IMR-90 (cell line): ENCODE data around the gene SYNPR. TPM values are rescaled to one million over a fixed set of nuclear protein-coding genes. Genes with fewer than 3 reads are reported as not detected.
"Not testable (repeated sequence)": the region's sequence is repeated elsewhere in the genome, so short reads cannot be mapped to it uniquely, and the experiment has no call there.

ENCODE experiments used
- ATAC-seq: fragments of 200-7000 bp; cut with Tn5 transposase; 2 replicates; pipeline ENCODE4 v1.9.1; 2020; ENCODE audit warnings: low read depth, mild to moderate bottlenecking, moderate library complexity
- BruUV-seq: library from RNA; stranded (reverse); fragments of 400-500 nt; replicated peaks from 2 replicates; lab custom pipeline; 2021; lab: Mats Ljungman, UMichigan
- CTCF ChIA-PET: fragments of 300-600 bp; formaldehyde crosslinking; extraction: SDS; loops from one replicate; lab custom pipeline; 2021; ENCODE audit warnings: antibody characterized with exemption; lab: Yijun Ruan, JAX
- POLR2A ChIA-PET: fragments of 300-600 bp; sonication (Branson Sonifier 250); formaldehyde crosslinking; loops from one replicate; lab custom pipeline; 2022; ENCODE audit warnings: antibody characterized with exemption; ENCODE audit not compliant: unreplicated experiment; lab: Charles Lee
- DNase-seq: peaks from one replicate; pipeline ENCODE4 v3.0.0; 2013
- H2AFZ ChIP-seq: replicated peaks from 2 replicates; pipeline ENCODE3; 2013; ENCODE audit warnings: low read length, mild to moderate bottlenecking; ENCODE audit not compliant: poor library complexity
- H2AK5ac ChIP-seq: 2 replicates; pipeline ENCODE4 v1.6.1; 2013; ENCODE audit warnings: low read depth, low read length, inconsistent platforms
- H2AK9ac ChIP-seq: replicated peaks from 2 replicates; pipeline ENCODE3; 2013; ENCODE audit warnings: mild to moderate bottlenecking, low read depth, low read length, moderate library complexity; ENCODE audit not compliant: poor library complexity
- H2BK120ac ChIP-seq: 2 replicates; pipeline ENCODE4 v1.6.1; 2013; ENCODE audit warnings: low read depth, low read length, inconsistent platforms
- H2BK15ac ChIP-seq: 3 replicates; pipeline ENCODE4 v1.6.1; 2013; ENCODE audit warnings: low read depth, low read length, inconsistent platforms
- H2BK20ac ChIP-seq: 2 replicates; pipeline ENCODE4 v1.6.1; 2013; ENCODE audit warnings: low read depth, mild to moderate bottlenecking, inconsistent platforms, low read length, moderate library complexity
- H2BK5ac ChIP-seq: 2 replicates; pipeline ENCODE4 v1.6.1; 2013; ENCODE audit warnings: mild to moderate bottlenecking, low read depth, low read length, inconsistent platforms; ENCODE audit not compliant: poor library complexity, severe bottlenecking
- H3K14ac ChIP-seq: replicated peaks from 2 replicates; pipeline ENCODE4 v1.6.1; 2013; ENCODE audit warnings: low read depth, low read length, inconsistent platforms
- H3K18ac ChIP-seq: 2 replicates; pipeline ENCODE4 v1.6.1; 2013; ENCODE audit warnings: low read depth, low read length, control low read depth
- H3K23ac ChIP-seq: 2 replicates; pipeline ENCODE4 v1.6.1; 2013; ENCODE audit warnings: low read depth, low read length, inconsistent platforms
- H3K27ac ChIP-seq: 2 replicates; pipeline ENCODE4 v1.5.1; 2013; ENCODE audit warnings: mild to moderate bottlenecking, control low read depth, low read length; ENCODE audit not compliant: insufficient read depth
- H3K27me3 ChIP-seq: 2 replicates; pipeline ENCODE4 v1.6.1; 2013; ENCODE audit warnings: low read length; ENCODE audit not compliant: control insufficient read depth, insufficient read depth
- H3K36me3 ChIP-seq: 2 replicates; pipeline ENCODE4 v1.6.1; 2013; ENCODE audit warnings: low read length, mixed read lengths; ENCODE audit not compliant: control insufficient read depth, insufficient read depth
- H3K4ac ChIP-seq: 2 replicates; pipeline ENCODE4 v1.6.1; 2013; ENCODE audit warnings: low read depth, low read length, inconsistent platforms
- H3K4me1 ChIP-seq: 2 replicates; pipeline ENCODE4 v1.6.1; 2013; ENCODE audit warnings: low read length, mixed read lengths; ENCODE audit not compliant: control insufficient read depth, insufficient read depth
- H3K4me2 ChIP-seq: 2 replicates; pipeline ENCODE4 v1.6.1; 2013; ENCODE audit warnings: low read depth, mild to moderate bottlenecking, control low read depth, low read length, moderate library complexity
- H3K4me3 ChIP-seq: 2 replicates; pipeline ENCODE4 v1.5.1; 2013; ENCODE audit warnings: low read depth, mild to moderate bottlenecking, control low read depth, low read length, moderate library complexity; ENCODE audit not compliant: insufficient read depth
- H3K56ac ChIP-seq: 2 replicates; pipeline ENCODE4 v1.6.1; 2013; ENCODE audit warnings: low read length, inconsistent platforms; ENCODE audit not compliant: insufficient read depth; ENCODE audit errors: extremely low read depth
- H3K79me1 ChIP-seq, 2 experiments: 2 replicates each; pipeline ENCODE4 v1.6.1; 2013; ENCODE audit warnings: low read length in 2 of 2, inconsistent platforms in 1 of 2, low read depth in 1 of 2
- H3K9ac ChIP-seq: 2 replicates; pipeline ENCODE4 v1.6.1; 2013; ENCODE audit warnings: low read depth, low read length, control low read depth
- H3K9me1 ChIP-seq: 2 replicates; pipeline ENCODE4 v1.6.1; 2013; ENCODE audit warnings: low read length, inconsistent platforms; ENCODE audit not compliant: insufficient read depth
- H3K9me3 ChIP-seq: 2 replicates; pipeline ENCODE4 v1.6.1; 2013; ENCODE audit warnings: low read length; ENCODE audit not compliant: control insufficient read depth, insufficient read depth
- H4K20me1 ChIP-seq: 2 replicates; pipeline ENCODE4 v1.6.1; 2013; ENCODE audit warnings: low read length, inconsistent platforms; ENCODE audit not compliant: insufficient read depth
- H4K5ac ChIP-seq: 2 replicates; pipeline ENCODE4 v1.6.1; 2013; ENCODE audit warnings: mild to moderate bottlenecking, low read depth, low read length, control low read depth
- H4K8ac ChIP-seq, 2 experiments: 2 replicates each; pipeline ENCODE4 v1.6.1; 2013; ENCODE audit warnings: low read depth in 2 of 2, low read length in 2 of 2, control low read depth in 1 of 2, inconsistent platforms in 1 of 2
- H4K91ac ChIP-seq: 2 replicates; pipeline ENCODE4 v1.6.1; 2013; ENCODE audit warnings: low read depth, low read length, inconsistent platforms; ENCODE audit not compliant: insufficient read depth
- CEBPB ChIP-seq: IDR thresholded peaks from 2 replicates; pipeline ENCODE4 v1.6.1; 2012; ENCODE audit warnings: low read depth, low read length, improper control_type of control experiment
- CHD1 ChIP-seq: IDR thresholded peaks from 2 replicates; pipeline ENCODE4 v1.6.1; 2012; ENCODE audit warnings: low read depth, low read length, improper control_type of control experiment
- FOS ChIP-seq: fragments of 150-350 bp; IDR thresholded peaks from 2 replicates; pipeline ENCODE4 v1.6.1; 2016; ENCODE audit warnings: low read depth, low read length
- MXI1 ChIP-seq: IDR thresholded peaks from 2 replicates; pipeline ENCODE4 v1.6.1; 2012; ENCODE audit warnings: low read depth, mild to moderate bottlenecking, low read length, moderate library complexity, borderline replicate concordance
- RAD21 ChIP-seq: IDR thresholded peaks from 2 replicates; pipeline ENCODE4 v1.6.1; 2012; ENCODE audit warnings: low read length, improper control_type of control experiment
- WGBS, 2 experiments: methylation state at CpG; one replicate each; pipeline versions ENCODE4 v1.1.5 to v1.1.7; 2013; ENCODE audit warnings: missing lambda C conversion rate in 2 of 2; ENCODE audit not compliant: insufficient read length in 1 of 2; ENCODE audit errors: extremely low coverage in 2 of 2; 5-methylcytosine and 5-hydroxymethylcytosine counted together
- dilution Hi-C: fragments of 300-500 bp; cut with HindIII; formaldehyde crosslinking; loops from one replicate; pipeline ENCODE4 v1.14.3; 2018; ENCODE audit warnings: low sequenced_read_pairs; ENCODE audit not compliant: unreplicated experiment
- in situ Hi-C: fragments of 300-500 bp; cut with MboI; formaldehyde crosslinking; loops from 3 replicates; pipeline ENCODE4 v1.14.3; 2019; ENCODE audit warnings: low sequenced_read_pairs, inconsistent platforms, mixed read lengths
- intact Hi-C: fragments of 100-400 bp; cut with micrococcal nuclease; formaldehyde crosslinking; loops from 2 replicates; pipeline ENCODE4 v1.10.0; 2022
- polyA plus RNA-seq, 3 experiments: library from polyadenylated mRNA; depleted of rRNA; stranded (reverse); fragments of >200 nt; gene quantifications; 2 replicates each; pipeline ENCODE4 v1.2.3, GENCODE V29; 2012; ENCODE audit warnings: low replicate concordance in 1 of 3
- total RNA-seq: library from RNA; depleted of rRNA; stranded (reverse); fragments of >200 nt; gene quantifications from 2 replicates; pipeline ENCODE4 v1.2.3, GENCODE V29; 2012
- TF ChIP-seq, protein P1 (sequence below): fragments of 150-350 bp; IDR thresholded peaks from 2 replicates; pipeline ENCODE4 v1.6.1; 2016; ENCODE audit warnings: low read depth, mild to moderate bottlenecking, low read length, moderate library complexity, borderline replicate concordance

The SYNPR gene
- total and polyA plus RNA-seq, 2 of the 4 experiments (the other 2 are of a cell fraction) = not detected

DNA sequence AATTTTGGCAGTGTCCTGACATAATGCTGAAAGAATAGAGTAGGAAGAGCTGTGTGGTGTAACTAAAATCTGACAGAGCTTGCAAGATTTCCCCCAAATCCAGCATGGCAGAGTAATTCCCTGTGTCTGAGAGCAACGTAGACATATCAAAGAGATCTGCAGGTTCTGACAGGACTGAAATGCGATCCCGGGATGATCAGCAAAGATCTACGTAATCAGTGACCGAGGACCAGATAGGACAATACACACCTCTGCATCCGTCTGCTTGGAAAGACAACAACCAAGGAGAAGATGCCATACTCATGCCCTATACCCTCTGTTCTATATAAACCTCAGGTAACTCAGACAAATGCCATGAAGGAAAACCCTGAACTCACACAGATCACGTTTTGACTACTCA lies 26.6 kb upstream of the SYNPR start:
- Histone ChIP-seq H3K23ac (no peak overlapping the region), H2BK5ac (no peak overlapping the region), H3K14ac (no peak overlapping the region), H2AK5ac (no peak overlapping the region), H3K4me1 (no peaks in the 10 kb centered on the region), H2AK9ac (no peak overlapping the region), H4K8ac (no peak overlapping the region), H3K4me2 (no peak overlapping the region), H3K4ac (no peak overlapping the region), H3K79me1 (no peaks in the 10 kb centered on the region), H2BK20ac (no peak overlapping the region), H2BK15ac (no peak overlapping the region), H4K20me1 (no peaks in the 10 kb centered on the region), H4K91ac (no peak overlapping the region), H2BK120ac (no peak overlapping the region), H3K18ac (no peak overlapping the region), H3K27me3 (no peaks in the 10 kb centered on the region), H3K9ac (no peak overlapping the region), H3K27ac (no peak overlapping the region), H3K4me3 (no peak overlapping the region), H3K56ac (no peak overlapping the region), H3K36me3 (no peaks in the 10 kb centered on the region), H2AFZ (no peak overlapping the region), H3K9me3 (no peaks in the 10 kb centered on the region), H4K5ac (no peak overlapping the region), H3K9me1 (no peaks in the 10 kb centered on the region)
- CTCF ChIA-PET = no interaction called here
- 0% methylated on average over 1 of the region's 7 CpGs; no CpG with 5 or more reads in 1 of the 2 experiments for WGBS, 2 experiments
- TF ChIP-seq FOS = no peak
- TF ChIP-seq, protein P1, sequence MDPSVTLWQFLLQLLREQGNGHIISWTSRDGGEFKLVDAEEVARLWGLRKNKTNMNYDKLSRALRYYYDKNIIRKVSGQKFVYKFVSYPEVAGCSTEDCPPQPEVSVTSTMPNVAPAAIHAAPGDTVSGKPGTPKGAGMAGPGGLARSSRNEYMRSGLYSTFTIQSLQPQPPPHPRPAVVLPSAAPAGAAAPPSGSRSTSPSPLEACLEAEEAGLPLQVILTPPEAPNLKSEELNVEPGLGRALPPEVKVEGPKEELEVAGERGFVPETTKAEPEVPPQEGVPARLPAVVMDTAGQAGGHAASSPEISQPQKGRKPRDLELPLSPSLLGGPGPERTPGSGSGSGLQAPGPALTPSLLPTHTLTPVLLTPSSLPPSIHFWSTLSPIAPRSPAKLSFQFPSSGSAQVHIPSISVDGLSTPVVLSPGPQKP = no peak
- TF ChIP-seq CHD1 = no peak
- TF ChIP-seq MXI1 = no peak
- no peak for TF ChIP-seq CEBPB
- no peak for TF ChIP-seq RAD21
- in situ Hi-C loops = no loop called here
- POLR2A ChIA-PET = no interaction called here
- dilution Hi-C loops = no loop called here
- no peak for ATAC-seq
- intact Hi-C loops = no loop called here
- DNase-seq = no peak
- BruUV-seq = no TSS peak

DNA sequence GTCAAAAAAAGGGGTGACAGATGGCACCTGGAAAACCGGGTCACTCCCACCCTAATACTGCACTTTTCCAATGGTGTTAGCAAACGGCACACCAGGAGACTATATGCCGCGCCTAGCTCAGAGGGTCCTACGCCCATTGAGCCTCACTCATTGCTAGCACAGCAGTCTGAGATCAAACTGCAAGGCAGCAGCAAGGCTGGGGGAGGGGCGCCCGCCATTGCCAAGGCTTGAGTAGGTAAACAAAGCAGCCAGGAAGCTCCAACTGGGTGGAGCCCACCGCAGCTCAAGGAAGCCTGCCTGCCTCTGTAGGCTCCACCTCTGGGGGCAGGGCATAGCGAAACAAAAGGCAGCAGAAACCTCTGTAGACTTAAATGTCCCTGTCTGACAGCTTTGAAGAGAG lies 22.3 kb upstream of the SYNPR start:
- H2BK5ac ChIP-seq, H3K79me1 ChIP-seq, H2AK5ac ChIP-seq, H3K9ac ChIP-seq, H3K14ac ChIP-seq, H3K9me3 ChIP-seq, H3K27me3 ChIP-seq, H3K27ac ChIP-seq, H3K23ac ChIP-seq, CTCF ChIA-PET, H3K4me2 ChIP-seq, H4K8ac ChIP-seq, H3K18ac ChIP-seq, BruUV-seq, ATAC-seq, H3K4me1 ChIP-seq, H2AK9ac ChIP-seq, H4K91ac ChIP-seq, in situ Hi-C loops, H2BK20ac ChIP-seq, H3K4ac ChIP-seq, H3K4me3 ChIP-seq, H3K56ac ChIP-seq, H4K20me1 ChIP-seq, H3K36me3 ChIP-seq, DNase-seq, POLR2A ChIA-PET, H3K9me1 ChIP-seq, H2BK15ac ChIP-seq, H4K5ac ChIP-seq, H2AFZ ChIP-seq, dilution Hi-C loops, intact Hi-C loops, H2BK120ac ChIP-seq: not testable (repeated sequence)
- WGBS, 2 experiments = 50% methylated on average over 4 of the region's 9 CpGs; no CpG with 5 or more reads in 1 of the 2 experiments
